G401 (cell line): Measurements from ENCODE around the gene SNX18. TPM values are rescaled to one million over a fixed set of nuclear protein-coding genes. Genes with fewer than 3 reads are reported as not detected.
"Not testable (repeated sequence)": the region's sequence is repeated elsewhere in the genome, so short reads cannot be mapped to it uniquely, and the experiment has no call there.

Experiments used
- DNase-seq: peaks from one replicate; pipeline ENCODE4 v3.0.0-alpha.2; 2015; ENCODE audit warnings: low spot score
- in situ Hi-C: cut with HindIII; loops from 2 replicates; pipeline ENCODE4 v1.10.0; 2016; ENCODE audit warnings: low sequenced_read_pairs, mixed read lengths
- total RNA-seq: library from RNA; depleted of rRNA; stranded (reverse); fragments of >200 nt; shearing (Covaris generic); gene quantifications from 2 replicates; pipeline ENCODE4 v1.2.3, GENCODE V29; 2014

The SNX18 gene
- total RNA-seq, 1 experiment from 2014 or later = 17.4 TPM

DNA sequence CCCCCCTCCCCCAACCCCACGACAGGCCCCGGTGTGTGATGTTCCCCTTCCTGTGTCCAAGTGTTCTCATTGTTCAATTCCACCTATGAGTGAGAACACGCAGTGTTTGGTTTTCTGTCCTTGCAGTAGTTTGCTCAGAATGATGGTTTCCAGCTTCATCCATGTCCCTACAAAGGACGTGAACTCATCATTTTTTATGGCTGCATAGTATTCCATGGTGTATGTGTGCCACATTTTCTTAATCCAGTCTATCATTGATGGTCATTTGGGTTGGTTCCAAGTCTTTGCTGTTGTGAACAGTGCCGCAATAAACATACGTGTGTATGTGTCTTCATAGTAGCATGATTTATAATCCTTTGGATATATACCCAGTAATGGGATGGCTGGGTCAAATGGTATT, 18.8 kb downstream of the SNX18 start:
- in situ Hi-C loops, DNase-seq: not testable (repeated sequence)

DNA sequence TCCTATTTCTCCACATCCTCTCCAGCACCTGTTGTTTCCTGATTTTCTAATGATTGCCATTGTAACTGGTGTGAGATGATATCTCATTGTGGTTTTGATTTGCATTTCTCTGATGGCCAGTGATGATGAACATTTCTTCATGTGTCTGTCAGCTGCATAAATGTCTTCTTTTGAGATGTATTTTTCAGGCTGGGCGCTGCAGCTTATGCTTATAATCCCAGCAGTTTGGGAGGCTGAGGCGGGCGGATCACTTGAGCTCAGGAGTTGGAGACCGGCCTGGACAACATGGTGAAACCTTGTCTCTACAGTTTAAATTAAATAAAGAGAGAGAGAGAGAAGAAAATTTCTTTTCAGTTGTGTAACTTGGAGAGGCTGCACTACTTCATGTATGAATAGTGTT, 19.3 kb downstream of the SNX18 start:
- DNase-seq, in situ Hi-C loops: not testable (repeated sequence)

DNA sequence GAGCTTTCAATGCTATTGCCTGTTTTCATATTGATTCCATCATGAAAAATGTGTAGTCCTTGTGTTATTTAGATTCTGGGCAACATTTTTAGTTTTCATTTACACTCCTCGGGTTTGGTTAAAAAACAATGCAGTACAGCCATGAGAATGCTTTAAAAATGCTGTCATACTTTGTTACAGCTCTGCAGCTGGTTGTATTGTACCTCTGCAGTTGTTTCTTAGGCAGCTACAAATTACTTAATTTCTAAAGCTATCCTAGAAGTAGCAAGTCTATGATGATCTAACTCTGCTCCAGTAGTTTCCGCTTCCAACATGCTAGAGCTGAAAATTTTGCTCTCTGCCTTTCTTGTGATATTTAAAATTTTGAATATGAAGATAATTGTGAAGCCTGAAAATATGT, 20.2 kb downstream of the SNX18 start:
- no peak for DNase-seq
- in situ Hi-C loops = no loop called here

DNA sequence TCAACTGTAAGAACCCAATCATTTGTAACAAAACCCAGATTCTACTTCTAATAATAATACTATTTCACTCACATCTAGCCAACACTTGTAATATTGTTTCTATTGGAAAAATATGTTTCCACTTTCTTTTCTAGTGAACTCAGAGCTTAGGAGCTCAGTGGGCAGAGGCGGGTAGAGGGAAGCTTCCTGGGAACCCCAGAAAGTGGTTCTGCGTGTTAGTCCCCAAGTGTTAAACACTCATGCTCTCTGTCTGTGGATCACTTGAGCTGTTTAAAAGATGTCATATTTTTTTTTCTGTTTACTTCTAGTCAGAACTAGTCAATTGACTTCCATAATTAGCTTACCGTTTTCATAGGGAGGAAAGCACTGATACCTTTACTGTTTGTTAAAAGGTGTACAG, 20.6 kb downstream of the SNX18 start:
- DNase-seq = no peak
- in situ Hi-C loops = no loop called here

DNA sequence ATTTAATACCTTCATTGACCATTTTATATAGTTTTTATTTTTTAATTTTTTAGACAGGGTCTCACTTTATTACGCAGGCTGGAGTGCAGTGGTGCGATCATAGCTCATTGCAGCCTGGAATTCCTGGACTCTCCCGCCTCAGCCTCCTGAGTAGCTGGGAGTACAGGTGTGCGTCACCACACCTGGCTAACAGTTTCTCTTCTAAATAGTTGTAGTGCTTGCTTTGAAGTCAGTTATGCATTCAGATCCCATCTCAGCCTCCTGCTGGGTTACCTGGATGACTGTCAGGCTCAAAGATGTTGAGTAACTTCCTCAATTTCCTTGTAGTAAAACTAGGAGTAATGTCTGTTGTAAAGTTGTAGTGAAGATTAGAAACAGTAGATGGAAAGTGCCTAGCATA, 21.4 kb downstream of the SNX18 start:
- in situ Hi-C loops = no loop called here
- no peak for DNase-seq

DNA sequence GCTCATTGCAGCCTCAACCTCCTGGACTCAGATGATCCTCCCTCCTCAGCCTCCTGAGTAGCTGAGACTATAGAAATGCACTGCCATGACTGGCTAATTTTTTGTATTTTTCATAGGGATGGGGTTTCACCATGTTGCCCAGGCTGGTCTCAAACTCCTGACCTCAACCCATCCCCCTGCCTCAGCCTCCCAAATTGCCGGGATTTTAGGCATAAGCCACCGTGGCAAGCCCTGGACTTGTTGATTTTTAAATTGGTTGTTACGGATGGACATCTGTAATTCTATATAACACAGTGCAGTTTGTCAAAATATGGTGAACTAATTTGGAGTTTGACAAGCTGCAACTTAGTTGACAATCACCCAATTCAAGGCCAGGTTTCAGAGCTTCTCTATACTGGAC, 22.7 kb downstream of the SNX18 start:
- DNase-seq = no peak
- in situ Hi-C loops = no loop called here

DNA sequence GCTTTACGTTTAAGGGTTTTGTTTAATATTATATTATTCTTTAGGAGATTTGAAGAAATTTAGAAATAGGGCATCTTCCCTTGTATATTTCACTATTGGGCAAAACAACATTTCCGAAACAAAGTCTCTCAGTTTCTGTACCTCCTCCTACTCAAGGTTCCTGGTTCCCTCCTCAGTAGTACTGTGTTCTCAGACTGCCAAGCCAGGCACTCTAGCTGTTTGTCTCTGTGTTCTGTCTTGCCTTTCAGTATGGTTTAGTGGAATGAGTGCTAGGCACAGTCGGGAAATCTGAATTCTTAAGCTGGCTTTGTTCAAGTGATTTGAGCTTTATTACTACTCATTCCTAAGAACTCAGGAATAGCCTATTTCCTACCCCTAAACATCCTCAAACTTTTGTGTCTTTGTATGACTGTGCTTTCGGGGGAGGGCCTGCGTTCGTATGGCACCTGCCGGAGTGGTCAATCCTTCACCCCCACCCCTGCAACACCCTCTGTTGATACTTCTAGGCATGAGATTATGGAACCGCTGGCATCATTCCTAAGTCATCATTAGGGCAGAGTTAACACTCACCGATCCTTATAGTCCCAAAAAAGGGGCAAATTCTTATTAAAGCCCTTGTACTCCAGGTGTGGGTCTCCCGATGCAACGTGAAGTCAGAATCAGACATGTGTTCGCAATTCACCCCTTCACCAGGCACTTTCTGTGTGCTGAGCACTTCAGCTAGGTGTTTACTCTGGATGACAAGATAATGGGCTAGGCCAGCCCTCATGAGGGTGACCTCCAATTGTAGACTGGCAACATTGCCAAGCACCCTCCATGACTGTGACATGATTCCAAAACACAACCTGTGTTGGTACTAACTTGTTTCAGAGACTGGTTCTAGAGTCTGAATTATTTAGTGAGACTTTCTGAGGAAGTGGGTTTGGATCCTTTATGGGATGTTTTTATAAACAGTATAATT, 24.5 kb downstream of the SNX18 start:
- in situ Hi-C loops = no loop called here
- DNase-seq = no peak

DNA sequence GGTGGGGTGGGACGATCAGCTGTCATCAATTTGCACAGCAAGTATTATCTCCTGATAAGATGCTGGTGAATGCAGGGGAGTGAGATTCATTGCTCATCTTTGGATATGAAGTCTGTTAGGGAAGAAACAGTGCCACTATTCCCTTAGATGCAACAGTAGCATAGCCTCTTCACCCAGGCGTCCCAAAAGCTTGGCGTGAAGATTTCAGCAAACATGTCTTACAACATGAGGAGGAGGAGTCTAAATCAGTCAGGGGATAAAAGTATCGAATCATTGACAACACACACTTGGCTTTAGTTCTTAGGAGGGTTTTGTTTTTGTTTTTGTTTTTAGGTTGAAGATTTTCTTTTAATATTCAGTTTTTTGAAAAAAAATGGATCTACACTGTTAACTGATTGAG, 26.5 kb downstream of the SNX18 start:
- in situ Hi-C loops = no loop called here

DNA sequence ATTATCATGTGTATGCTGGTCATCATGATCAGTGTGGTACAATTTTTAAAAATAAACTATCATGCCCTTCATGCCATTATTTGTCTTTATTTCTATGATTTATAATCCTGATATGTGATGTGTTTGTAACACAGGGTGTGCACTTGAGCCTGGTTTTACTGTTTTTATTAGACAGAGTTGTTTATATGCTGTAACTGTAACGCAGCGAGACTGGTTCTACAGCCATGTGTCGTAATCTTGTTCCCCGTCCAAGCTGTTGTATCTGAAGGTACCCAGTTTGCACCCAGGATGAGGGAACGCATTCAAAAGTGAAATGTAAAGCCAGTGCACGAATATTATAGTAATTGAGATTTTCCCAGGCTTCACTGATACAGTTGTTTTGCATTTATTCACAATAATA, 28.2 kb downstream of the SNX18 start:
- DNase-seq = no peak
- in situ Hi-C loops = no loop called here

More for the DNA sequence above, 26.5 kb downstream of the SNX18 start:
- DNase-seq = no peak

DNA sequence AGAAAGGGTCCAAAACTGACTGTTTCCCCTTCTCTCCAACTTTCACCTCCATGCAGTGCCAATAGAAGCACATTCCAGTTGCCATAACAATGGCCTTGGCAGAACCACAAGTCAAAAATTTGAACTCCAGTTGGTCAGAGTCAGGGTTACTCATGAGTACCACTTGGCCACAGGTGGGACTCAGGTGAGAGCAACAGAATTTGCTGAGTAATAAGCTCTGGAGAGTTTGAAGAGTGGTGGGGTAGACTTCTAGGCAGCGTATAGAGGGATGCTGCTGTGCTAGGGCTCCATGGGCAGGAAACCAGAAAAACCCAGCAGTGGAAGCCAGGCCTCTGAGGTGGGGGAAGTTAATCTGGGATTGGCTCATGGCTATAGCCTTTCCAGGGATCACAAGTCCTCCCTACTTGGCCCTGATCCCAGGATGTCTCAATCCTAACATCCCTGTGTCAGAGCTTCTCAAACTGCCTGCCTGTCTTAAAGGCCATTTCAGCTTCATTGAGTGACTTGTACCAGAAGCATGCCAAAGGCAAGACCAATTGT, 30.2 kb downstream of the SNX18 start:
- in situ Hi-C loops = no loop called here
- peak; percentile 30 for DNase-seq

DNA sequence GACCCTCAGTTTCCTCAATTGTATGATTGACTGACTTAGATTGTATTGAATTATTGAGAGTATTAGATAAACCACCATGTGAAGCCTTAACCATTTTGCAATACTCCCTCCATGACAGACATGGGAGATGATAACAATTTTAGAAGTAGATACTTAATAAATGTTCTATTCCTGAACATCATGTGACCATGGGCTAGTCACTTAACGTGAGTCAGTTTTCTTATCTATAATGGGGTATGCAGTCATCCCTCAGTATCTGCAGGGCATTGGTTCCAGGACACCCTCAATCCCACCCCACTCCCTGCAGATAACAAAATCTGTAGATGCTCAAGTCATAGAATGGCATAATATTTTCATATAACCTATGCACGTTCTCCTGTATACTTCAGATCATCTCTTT, 31.0 kb downstream of the SNX18 start:
- in situ Hi-C loops = no loop called here
- no peak for DNase-seq

DNA sequence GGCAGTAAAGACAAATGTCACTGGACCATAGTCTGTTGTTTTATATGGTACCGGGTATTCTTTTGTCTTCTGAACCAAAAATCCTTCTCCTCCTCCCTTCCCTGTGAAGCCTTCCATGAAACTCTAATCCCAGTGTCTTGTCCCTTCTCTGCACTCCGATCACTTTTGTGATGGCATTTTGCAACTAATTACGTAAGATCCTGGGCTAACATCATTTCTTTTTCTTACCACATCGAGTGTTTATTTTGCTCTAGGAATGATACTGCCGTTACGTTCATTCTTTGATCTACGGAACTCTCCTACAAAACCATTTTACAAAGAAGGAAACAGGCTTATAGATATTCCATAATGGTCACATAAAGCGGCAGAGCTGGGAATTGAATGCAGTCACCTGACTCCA, 33.7 kb downstream of the SNX18 start:
- no peak for DNase-seq
- in situ Hi-C loops = no loop called here

DNA sequence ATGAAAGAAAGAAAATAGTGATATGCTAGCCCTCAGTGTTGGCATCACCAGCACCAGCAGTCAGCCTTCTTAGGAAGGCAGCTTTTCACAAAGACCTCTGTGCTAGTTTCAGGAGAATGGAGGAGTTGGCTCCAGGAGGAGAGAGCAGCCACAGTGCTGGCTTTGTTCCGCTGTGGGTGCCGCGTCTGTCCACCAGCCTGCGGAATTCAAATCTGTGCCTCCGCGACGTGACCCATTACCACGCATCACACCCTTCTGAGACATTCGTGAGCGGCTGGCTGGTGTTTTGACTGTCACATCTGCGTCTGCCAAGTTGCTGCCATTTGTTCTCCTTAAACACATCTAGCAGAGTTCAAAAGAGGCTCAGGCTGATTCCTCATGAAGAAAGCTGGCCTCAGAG, 34.4 kb downstream of the SNX18 start:
- in situ Hi-C loops = no loop called here
- DNase-seq = no peak

DNA sequence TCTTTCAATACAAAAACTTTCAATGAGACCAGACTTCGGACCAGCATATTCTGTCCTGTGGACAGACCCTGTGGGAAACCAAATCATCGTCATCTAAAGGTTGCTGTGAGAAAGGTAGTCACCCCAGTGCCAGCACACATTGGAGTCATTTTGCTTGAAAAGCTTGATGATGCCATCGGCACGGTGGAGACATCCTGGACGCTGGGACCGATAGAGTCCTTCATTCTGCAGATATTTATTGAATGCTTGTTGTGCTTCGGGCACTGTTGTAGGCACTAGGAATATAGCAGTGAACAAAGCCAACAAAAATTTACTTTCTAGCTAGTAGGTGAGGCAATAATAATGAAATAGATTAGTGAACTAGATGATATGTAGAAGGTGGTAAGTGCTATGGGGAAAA, 34.9 kb downstream of the SNX18 start:
- in situ Hi-C loops = no loop called here
- DNase-seq = no peak

DNA sequence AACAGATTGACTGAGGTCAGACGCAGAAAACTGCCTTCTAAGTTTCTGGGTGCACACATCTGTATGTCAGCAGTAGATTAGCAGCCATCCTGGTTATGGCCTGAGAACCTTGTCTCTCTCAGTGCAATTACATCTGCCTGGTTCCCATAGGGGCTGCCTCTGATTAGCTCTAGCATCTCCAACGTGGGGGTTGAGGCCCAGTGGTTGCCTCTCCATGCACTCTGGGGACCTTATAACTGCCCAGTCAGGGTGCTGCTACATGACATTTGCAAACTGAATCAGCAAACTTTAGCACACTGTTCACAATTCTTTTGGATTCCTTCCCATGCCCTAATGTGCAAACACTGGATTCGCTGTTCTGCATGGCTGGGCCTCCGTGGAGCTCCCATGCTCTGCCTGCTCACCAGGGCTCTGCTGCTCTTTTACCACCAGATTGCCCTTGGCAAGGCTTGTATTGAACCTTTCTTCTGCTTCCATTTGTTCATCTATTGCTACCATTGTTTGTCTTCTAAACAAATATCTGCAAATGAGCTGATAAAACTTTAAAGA, 36.2 kb downstream of the SNX18 start:
- no peak for DNase-seq
- in situ Hi-C loops = no loop called here

DNA sequence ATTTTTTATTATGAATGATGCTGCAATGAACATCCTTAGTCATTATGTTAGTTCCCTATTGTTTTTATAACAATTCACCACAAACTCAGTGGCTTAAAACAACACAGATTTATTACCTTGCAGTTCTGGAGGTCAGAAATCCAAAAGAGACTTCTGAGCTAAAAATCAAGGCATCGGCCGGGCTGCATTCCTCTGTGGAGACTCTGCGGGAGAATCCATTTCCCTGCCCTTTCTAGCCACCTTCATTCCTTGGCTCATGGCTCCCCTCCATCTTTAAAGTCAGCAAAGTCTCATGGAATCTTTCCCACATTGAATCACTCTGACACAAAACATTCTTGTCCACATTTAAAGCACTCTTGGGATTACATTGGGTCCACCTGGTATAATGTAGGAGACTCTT, 38.6 kb downstream of the SNX18 start:
- in situ Hi-C loops = no loop called here

DNA sequence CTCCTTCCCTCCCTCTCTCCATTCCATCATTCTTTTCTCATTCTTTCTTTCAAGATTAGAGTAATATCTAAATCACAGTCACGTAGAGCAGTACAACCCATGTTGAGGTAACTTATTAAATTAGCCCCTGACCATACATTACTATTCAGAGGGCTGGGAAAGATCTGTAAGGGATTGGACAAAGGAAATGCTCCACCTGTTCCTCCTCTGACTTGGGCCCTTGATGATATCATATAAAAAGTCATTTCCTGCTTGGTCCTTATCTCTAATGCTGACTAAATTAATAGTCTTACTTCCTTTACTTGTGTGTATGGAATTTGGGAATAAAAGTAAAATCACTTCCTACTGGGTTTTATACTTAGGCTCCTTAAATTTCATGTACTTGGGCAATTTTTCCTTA, 40.8 kb downstream of the SNX18 start:
- DNase-seq = no peak
- in situ Hi-C loops = no loop called here

More for the DNA sequence above, 38.6 kb downstream of the SNX18 start:
- no peak for DNase-seq

DNA sequence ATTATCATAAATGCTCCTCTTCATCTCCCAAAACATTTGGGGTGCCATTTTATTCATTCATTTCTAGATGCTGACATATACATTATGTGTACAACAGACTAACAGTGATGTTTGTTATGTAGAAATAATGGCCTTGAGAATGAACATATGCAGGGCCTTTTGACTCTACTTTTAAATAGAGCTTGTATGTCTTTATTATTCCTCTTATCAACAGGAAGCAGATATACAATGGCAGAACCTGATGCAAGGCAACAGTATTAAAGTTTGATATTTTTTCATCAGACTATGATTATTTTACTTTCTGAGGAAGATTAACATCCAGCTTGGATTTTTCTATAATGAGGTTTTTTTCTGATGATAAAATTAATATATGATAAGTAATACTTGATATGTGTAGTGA, 44.1 kb downstream of the SNX18 start:
- in situ Hi-C loops = no loop called here
- DNase-seq = no peak

DNA sequence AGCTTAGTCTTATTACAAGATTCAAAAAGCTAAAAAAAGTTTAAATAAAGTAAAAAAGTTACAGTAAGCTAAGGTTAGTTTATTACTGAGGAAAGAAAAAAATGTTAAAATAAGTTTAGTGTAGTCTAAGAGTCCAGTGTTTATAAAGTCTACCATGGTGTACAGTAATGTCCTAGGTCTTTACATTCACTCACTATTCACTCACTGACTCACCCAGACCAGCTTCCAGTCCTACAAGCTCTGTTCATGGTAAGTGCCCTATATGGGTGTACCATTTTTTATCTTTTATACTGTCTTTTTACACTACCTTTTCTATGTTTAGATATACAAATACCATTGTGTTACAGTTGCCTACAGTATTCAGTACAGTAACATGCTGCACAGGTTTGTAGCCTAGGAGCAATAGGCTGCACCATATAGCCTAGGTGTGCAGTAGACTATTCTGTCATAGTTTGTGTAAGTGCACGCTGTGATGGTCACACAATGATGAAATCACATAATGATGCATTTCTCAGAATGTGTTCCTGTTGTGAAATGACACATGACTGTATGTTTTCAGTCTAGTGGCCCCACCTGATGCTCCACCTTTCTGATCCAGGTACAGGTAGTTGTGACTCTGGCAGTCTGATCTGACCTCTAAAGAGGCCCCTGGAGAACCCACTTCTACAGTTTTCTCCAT, 45.7 kb downstream of the SNX18 start:
- in situ Hi-C loops = no loop called here
- DNase-seq = no peak

DNA sequence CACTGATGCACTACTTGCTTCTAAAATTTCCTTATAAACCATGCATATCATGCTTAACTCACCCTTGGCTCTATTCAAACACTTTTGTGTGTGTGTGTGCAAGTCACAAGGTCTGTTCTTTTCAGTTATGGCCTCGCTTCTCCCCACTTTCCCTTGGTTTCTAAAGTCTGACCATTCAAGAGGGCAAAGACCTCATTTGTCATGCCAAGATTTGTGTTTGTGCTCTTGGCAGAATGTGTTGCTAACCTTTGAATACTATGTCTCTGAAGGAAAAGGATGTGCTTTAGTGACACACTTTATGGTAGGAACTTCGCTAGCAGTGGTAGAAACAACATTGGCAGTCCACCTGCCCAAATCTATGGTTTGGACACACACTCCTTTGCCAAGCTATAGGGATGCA, 50.4 kb downstream of the SNX18 start:
- in situ Hi-C loops = no loop called here
- DNase-seq = no peak
